WTC11 (cell line): ENCODE data around the gene DOK1. TPM values are rescaled to one million over a fixed set of nuclear protein-coding genes. Genes with fewer than 3 reads are reported as not detected.
A peak's percentile ranks its signal among the peaks of the same experiment; 100 is the strongest.

Source experiments
- ATF1 ChIP-seq: sonication (generic); formaldehyde crosslinking; IDR thresholded peaks from 2 replicates; pipeline ENCODE4 v1.8.1; 2023; ENCODE audit warnings: mild to moderate bottlenecking, moderate library complexity, missing genetic modification reagents
- CBFB ChIP-seq: sonication (generic); formaldehyde crosslinking; IDR thresholded peaks from 2 replicates; pipeline ENCODE4 v1.8.1; 2022; ENCODE audit warnings: mild to moderate bottlenecking, low read depth, missing genetic modification reagents
- CREM ChIP-seq: sonication (generic); formaldehyde crosslinking; IDR thresholded peaks from 2 replicates; pipeline ENCODE4 v1.8.1; 2022; ENCODE audit warnings: mild to moderate bottlenecking, missing genetic modification reagents, moderate library complexity
- EMX1 ChIP-seq: fragments of 250-450 bp; sonication (Bioruptor Pico); IDR thresholded peaks from 2 replicates; pipeline ENCODE4 v1.8.0; 2021; ENCODE audit warnings: mild to moderate bottlenecking
- ETV6 ChIP-seq: sonication (generic); formaldehyde crosslinking; IDR thresholded peaks from 2 replicates; pipeline ENCODE4 v1.8.1; 2022; ENCODE audit warnings: mild to moderate bottlenecking, missing genetic modification reagents
- GABPB1 ChIP-seq: sonication (generic); formaldehyde crosslinking; IDR thresholded peaks from 2 replicates; pipeline ENCODE4 v1.8.1; 2023; ENCODE audit warnings: mild to moderate bottlenecking, missing genetic modification reagents
- NFE2L1 ChIP-seq: sonication (generic); formaldehyde crosslinking; IDR thresholded peaks from 2 replicates; pipeline ENCODE4 v1.8.1; 2023; ENCODE audit warnings: missing genetic modification reagents
- SMAD3 ChIP-seq: sonication (generic); formaldehyde crosslinking; IDR thresholded peaks from 2 replicates; pipeline ENCODE4 v1.8.0; 2022; ENCODE audit warnings: missing genetic modification reagents, mild to moderate bottlenecking, borderline replicate concordance
- SMAD4 ChIP-seq: sonication (generic); formaldehyde crosslinking; IDR thresholded peaks from 2 replicates; pipeline ENCODE4 v1.8.0; 2022; ENCODE audit warnings: mild to moderate bottlenecking, missing genetic modification reagents
- SP1 ChIP-seq: sonication (generic); formaldehyde crosslinking; conservative IDR thresholded peaks from 2 replicates; pipeline ENCODE4 v1.8.1; 2022; ENCODE audit warnings: missing genetic modification reagents
- TEAD4 ChIP-seq: sonication (generic); formaldehyde crosslinking; IDR thresholded peaks from 2 replicates; pipeline ENCODE4 v1.8.0; 2022; ENCODE audit warnings: mild to moderate bottlenecking, missing genetic modification reagents
- ZBTB21 ChIP-seq: sonication (generic); formaldehyde crosslinking; IDR thresholded peaks from 2 replicates; pipeline ENCODE4 v1.8.1; 2023; ENCODE audit warnings: mild to moderate bottlenecking, missing genetic modification reagents, borderline replicate concordance
- ZNF219 ChIP-seq: sonication (generic); formaldehyde crosslinking; IDR thresholded peaks from 2 replicates; pipeline ENCODE4 v1.8.0; 2023; ENCODE audit warnings: missing genetic modification reagents, mild to moderate bottlenecking, borderline replicate concordance
- ZNF317 ChIP-seq: sonication (generic); formaldehyde crosslinking; IDR thresholded peaks from 2 replicates; pipeline ENCODE4 v1.8.1; 2023; ENCODE audit warnings: low read depth, mild to moderate bottlenecking, moderate library complexity, missing genetic modification reagents, borderline replicate concordance
- total RNA-seq: library from RNA; stranded (reverse); gene quantifications from 3 replicates; pipeline ENCODE4 v1.2.3, GENCODE V29; 2021
- TF ChIP-seq, protein P1 (sequence below): fragments of 200-600 bp; IDR thresholded peaks from 2 replicates; pipeline ENCODE4 v1.8.0; 2022; ENCODE audit warnings: antibody characterized with exemption
- TF ChIP-seq, protein P2 (sequence below): sonication (generic); formaldehyde crosslinking; IDR thresholded peaks from 2 replicates; pipeline ENCODE4 v1.8.0; 2022; ENCODE audit warnings: mild to moderate bottlenecking, missing genetic modification reagents
- TF ChIP-seq, protein P3 (sequence below): fragments of 250-450 bp; sonication (Bioruptor Pico); IDR thresholded peaks from 2 replicates; pipeline ENCODE4 v1.8.0; 2021; ENCODE audit warnings: mild to moderate bottlenecking
- TF ChIP-seq, protein P4 (sequence below): sonication (generic); formaldehyde crosslinking; IDR thresholded peaks from 2 replicates; pipeline ENCODE4 v1.8.1; 2022; ENCODE audit warnings: low read depth, mild to moderate bottlenecking, moderate library complexity, missing genetic modification reagents, borderline replicate concordance
- TF ChIP-seq, protein P5 (sequence below): sonication (generic); formaldehyde crosslinking; IDR thresholded peaks from 2 replicates; pipeline ENCODE4 v1.8.0; 2023; ENCODE audit warnings: mild to moderate bottlenecking, missing genetic modification reagents
- TF ChIP-seq, protein P6 (sequence below): sonication (generic); formaldehyde crosslinking; IDR thresholded peaks from 2 replicates; pipeline ENCODE4 v1.8.1; 2023; ENCODE audit warnings: mild to moderate bottlenecking, missing genetic modification reagents
- TF ChIP-seq, protein P7 (sequence below): sonication (generic); formaldehyde crosslinking; conservative IDR thresholded peaks from 2 replicates; pipeline ENCODE4 v1.8.1; 2023; ENCODE audit warnings: mild to moderate bottlenecking, low read depth, missing genetic modification reagents, moderate library complexity
- TF ChIP-seq, protein P8 (sequence below): sonication (generic); formaldehyde crosslinking; IDR thresholded peaks from 2 replicates; pipeline ENCODE4 v1.8.1; 2023; ENCODE audit warnings: mild to moderate bottlenecking, missing genetic modification reagents, moderate library complexity

Gene DOK1
- total RNA-seq, 1 experiment from 2014 or later, result 15.9 TPM

DNA sequence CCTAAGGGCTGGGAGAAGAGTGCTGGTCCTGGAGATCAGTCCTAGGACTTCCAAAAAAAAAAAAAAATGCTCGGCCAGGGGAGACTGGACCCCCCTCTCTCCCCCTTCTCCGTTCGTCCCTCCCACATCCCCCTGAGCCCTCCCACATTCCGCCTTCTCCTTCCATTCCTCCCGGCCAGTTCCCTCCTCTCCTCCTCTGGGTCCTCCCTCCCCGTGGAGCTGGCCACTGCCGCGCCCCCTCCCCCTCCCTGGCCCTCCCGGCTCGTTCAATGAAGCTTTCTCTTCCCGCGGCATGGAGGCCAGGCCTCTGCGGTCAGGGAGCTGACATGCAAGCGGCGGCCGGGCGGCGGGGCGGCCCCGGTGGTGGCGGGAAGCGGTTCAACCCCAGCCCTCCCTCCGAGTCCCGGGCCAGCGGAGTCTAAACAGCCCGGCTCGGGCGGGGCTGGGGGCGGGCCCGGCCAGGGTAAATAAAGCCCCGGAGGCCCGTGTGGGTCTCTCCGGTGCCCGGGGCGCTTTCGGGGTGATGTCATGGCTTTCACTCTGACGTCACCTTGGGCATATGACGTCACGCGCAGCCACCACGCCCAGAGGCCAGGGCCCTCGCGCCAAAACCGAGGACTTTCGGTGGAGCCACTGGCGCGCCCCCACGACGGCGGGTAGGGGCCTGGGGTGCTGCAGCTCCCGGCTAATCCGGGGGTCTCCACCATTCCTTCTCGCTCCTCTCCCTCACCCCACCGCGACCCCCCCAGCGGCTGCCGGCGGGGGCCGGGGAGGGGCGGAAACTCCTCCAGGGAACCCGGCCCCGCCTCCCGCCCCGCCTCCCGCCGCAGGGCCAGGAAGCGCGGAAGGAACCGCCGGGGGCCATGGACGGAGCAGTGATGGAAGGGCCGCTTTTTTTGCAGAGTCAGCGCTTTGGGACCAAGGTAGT is at the start of gene DOK1, which contains the start of gene LOXL3 (continued):
- TF ChIP-seq, protein P1, sequence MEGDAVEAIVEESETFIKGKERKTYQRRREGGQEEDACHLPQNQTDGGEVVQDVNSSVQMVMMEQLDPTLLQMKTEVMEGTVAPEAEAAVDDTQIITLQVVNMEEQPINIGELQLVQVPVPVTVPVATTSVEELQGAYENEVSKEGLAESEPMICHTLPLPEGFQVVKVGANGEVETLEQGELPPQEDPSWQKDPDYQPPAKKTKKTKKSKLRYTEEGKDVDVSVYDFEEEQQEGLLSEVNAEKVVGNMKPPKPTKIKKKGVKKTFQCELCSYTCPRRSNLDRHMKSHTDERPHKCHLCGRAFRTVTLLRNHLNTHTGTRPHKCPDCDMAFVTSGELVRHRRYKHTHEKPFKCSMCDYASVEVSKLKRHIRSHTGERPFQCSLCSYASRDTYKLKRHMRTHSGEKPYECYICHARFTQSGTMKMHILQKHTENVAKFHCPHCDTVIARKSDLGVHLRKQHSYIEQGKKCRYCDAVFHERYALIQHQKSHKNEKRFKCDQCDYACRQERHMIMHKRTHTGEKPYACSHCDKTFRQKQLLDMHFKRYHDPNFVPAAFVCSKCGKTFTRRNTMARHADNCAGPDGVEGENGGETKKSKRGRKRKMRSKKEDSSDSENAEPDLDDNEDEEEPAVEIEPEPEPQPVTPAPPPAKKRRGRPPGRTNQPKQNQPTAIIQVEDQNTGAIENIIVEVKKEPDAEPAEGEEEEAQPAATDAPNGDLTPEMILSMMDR, result no peak
- TF ChIP-seq, protein P2, sequence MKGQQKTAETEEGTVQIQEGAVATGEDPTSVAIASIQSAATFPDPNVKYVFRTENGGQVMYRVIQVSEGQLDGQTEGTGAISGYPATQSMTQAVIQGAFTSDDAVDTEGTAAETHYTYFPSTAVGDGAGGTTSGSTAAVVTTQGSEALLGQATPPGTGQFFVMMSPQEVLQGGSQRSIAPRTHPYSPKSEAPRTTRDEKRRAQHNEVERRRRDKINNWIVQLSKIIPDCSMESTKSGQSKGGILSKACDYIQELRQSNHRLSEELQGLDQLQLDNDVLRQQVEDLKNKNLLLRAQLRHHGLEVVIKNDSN (CRISPR knock-in tag), result no peak
- TF ChIP-seq, protein P3, sequence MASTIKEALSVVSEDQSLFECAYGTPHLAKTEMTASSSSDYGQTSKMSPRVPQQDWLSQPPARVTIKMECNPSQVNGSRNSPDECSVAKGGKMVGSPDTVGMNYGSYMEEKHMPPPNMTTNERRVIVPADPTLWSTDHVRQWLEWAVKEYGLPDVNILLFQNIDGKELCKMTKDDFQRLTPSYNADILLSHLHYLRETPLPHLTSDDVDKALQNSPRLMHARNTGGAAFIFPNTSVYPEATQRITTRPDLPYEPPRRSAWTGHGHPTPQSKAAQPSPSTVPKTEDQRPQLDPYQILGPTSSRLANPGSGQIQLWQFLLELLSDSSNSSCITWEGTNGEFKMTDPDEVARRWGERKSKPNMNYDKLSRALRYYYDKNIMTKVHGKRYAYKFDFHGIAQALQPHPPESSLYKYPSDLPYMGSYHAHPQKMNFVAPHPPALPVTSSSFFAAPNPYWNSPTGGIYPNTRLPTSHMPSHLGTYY (CRISPR knock-in tag), result no peak
- TF ChIP-seq SP1 (CRISPR knock-in tag), result no peak; the same call in 1 of the 2 replicates
- TF ChIP-seq, protein P4, sequence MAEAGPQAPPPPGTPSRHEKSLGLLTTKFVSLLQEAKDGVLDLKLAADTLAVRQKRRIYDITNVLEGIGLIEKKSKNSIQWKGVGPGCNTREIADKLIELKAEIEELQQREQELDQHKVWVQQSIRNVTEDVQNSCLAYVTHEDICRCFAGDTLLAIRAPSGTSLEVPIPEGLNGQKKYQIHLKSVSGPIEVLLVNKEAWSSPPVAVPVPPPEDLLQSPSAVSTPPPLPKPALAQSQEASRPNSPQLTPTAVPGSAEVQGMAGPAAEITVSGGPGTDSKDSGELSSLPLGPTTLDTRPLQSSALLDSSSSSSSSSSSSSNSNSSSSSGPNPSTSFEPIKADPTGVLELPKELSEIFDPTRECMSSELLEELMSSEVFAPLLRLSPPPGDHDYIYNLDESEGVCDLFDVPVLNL (CRISPR knock-in tag), result no peak
- no peak for TF ChIP-seq TEAD4
- TF ChIP-seq CREM, result peak; percentile 92; the same call in 1 of the 2 replicates
- no peak for TF ChIP-seq EMX1 (CRISPR knock-in tag)
- no peak for TF ChIP-seq CBFB
- TF ChIP-seq ZNF219, result no peak
- TF ChIP-seq, protein P5, sequence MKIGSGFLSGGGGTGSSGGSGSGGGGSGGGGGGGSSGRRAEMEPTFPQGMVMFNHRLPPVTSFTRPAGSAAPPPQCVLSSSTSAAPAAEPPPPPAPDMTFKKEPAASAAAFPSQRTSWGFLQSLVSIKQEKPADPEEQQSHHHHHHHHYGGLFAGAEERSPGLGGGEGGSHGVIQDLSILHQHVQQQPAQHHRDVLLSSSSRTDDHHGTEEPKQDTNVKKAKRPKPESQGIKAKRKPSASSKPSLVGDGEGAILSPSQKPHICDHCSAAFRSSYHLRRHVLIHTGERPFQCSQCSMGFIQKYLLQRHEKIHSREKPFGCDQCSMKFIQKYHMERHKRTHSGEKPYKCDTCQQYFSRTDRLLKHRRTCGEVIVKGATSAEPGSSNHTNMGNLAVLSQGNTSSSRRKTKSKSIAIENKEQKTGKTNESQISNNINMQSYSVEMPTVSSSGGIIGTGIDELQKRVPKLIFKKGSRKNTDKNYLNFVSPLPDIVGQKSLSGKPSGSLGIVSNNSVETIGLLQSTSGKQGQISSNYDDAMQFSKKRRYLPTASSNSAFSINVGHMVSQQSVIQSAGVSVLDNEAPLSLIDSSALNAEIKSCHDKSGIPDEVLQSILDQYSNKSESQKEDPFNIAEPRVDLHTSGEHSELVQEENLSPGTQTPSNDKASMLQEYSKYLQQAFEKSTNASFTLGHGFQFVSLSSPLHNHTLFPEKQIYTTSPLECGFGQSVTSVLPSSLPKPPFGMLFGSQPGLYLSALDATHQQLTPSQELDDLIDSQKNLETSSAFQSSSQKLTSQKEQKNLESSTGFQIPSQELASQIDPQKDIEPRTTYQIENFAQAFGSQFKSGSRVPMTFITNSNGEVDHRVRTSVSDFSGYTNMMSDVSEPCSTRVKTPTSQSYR (CRISPR knock-in tag), result 0 out of 2 replicates have a peak, but pooled peaks have one; percentile 20
- TF ChIP-seq ZBTB21, result peak; percentile 100
- TF ChIP-seq, protein P6, sequence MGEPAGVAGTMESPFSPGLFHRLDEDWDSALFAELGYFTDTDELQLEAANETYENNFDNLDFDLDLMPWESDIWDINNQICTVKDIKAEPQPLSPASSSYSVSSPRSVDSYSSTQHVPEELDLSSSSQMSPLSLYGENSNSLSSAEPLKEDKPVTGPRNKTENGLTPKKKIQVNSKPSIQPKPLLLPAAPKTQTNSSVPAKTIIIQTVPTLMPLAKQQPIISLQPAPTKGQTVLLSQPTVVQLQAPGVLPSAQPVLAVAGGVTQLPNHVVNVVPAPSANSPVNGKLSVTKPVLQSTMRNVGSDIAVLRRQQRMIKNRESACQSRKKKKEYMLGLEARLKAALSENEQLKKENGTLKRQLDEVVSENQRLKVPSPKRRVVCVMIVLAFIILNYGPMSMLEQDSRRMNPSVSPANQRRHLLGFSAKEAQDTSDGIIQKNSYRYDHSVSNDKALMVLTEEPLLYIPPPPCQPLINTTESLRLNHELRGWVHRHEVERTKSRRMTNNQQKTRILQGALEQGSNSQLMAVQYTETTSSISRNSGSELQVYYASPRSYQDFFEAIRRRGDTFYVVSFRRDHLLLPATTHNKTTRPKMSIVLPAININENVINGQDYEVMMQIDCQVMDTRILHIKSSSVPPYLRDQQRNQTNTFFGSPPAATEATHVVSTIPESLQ (CRISPR knock-in tag), result no peak
- TF ChIP-seq ZNF317 (CRISPR knock-in tag), result no peak
- no peak for TF ChIP-seq ATF1 (CRISPR knock-in tag)
- no peak for TF ChIP-seq SMAD4
- no peak for TF ChIP-seq NFE2L1
- TF ChIP-seq, protein P7, sequence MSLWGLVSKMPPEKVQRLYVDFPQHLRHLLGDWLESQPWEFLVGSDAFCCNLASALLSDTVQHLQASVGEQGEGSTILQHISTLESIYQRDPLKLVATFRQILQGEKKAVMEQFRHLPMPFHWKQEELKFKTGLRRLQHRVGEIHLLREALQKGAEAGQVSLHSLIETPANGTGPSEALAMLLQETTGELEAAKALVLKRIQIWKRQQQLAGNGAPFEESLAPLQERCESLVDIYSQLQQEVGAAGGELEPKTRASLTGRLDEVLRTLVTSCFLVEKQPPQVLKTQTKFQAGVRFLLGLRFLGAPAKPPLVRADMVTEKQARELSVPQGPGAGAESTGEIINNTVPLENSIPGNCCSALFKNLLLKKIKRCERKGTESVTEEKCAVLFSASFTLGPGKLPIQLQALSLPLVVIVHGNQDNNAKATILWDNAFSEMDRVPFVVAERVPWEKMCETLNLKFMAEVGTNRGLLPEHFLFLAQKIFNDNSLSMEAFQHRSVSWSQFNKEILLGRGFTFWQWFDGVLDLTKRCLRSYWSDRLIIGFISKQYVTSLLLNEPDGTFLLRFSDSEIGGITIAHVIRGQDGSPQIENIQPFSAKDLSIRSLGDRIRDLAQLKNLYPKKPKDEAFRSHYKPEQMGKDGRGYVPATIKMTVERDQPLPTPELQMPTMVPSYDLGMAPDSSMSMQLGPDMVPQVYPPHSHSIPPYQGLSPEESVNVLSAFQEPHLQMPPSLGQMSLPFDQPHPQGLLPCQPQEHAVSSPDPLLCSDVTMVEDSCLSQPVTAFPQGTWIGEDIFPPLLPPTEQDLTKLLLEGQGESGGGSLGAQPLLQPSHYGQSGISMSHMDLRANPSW (CRISPR knock-in tag), result no peak
- no peak for TF ChIP-seq ETV6 (CRISPR knock-in tag)
- TF ChIP-seq, protein P8, sequence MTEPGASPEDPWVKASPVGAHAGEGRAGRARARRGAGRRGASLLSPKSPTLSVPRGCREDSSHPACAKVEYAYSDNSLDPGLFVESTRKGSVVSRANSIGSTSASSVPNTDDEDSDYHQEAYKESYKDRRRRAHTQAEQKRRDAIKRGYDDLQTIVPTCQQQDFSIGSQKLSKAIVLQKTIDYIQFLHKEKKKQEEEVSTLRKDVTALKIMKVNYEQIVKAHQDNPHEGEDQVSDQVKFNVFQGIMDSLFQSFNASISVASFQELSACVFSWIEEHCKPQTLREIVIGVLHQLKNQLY (CRISPR knock-in tag), result no peak
- no peak for TF ChIP-seq SMAD3 (CRISPR knock-in tag)
- no peak for TF ChIP-seq GABPB1
